Left kidney (tissue), 2 donors: Measurements from ENCODE around the gene RNF44. TPM values are rescaled to one million over a fixed set of nuclear protein-coding genes. Genes with fewer than 3 reads are reported as not detected.
"Not testable (repeated sequence)": the region's sequence is repeated elsewhere in the genome, so short reads cannot be mapped to it uniquely, and the experiment has no call there.

Experiments used
- DNase-seq: peaks from one replicate; pipeline ENCODE4 v3.0.0-alpha.2; 2013
- polyA plus RNA-seq: library from polyadenylated mRNA; unstranded; fragments of 120-200 nt; gene quantifications from one replicate; pipeline ENCODE4 v1.2.1, GENCODE V29; 2013; ENCODE audit not compliant: insufficient read length

Gene RNF44
- polyA plus RNA-seq, 1 donor: 51.1 TPM

GRCh38 chr5:176553260-176554085, 16.3 kb upstream of the RNF44 start:
- no peak for DNase-seq

GRCh38 chr5:176552332-176552869, 15.2 kb upstream of the RNF44 start:
- no peak for DNase-seq

GRCh38 chr5:176550937-176551336, 13.7 kb upstream of the RNF44 start:
- DNase-seq: not testable (repeated sequence)

- no peak for DNase-seq
Measured at GRCh38 chr5:176550275-176550831, 13.2 kb upstream of the RNF44 start.

GRCh38 chr5:176549871-176550270, 12.7 kb upstream of the RNF44 start:
- no peak for DNase-seq

- no peak for DNase-seq
Measured at GRCh38 chr5:176548967-176549444, 11.8 kb upstream of the RNF44 start, which contains the start of gene CDHR2. Gene CDHR2 (plus strand): TSS chr5:176549342. CDS start chr5:176565353, 16,011 bp downstream.

- DNase-seq: no peak
Measured at GRCh38 chr5:176547802-176548201, 10.6 kb upstream of the RNF44 start.

GRCh38 chr5:176545737-176546509, 8.7 kb upstream of the RNF44 start:
- DNase-seq: no peak

- DNase-seq: no peak
Measured at GRCh38 chr5:176545388-176545736, 8.2 kb upstream of the RNF44 start.

- peak; percentile 60 for DNase-seq
Measured at GRCh38 chr5:176543428-176544182, 6.4 kb upstream of the RNF44 start.

GRCh38 chr5:176542596-176543427, 5.6 kb upstream of the RNF44 start:
- DNase-seq: no peak

GRCh38 chr5:176542135-176542595, 5.0 kb upstream of the RNF44 start:
- DNase-seq: no peak

GRCh38 chr5:176541338-176542134, 4.3 kb upstream of the RNF44 start:
- DNase-seq: no peak

GRCh38 chr5:176540956-176541337, 3.7 kb upstream of the RNF44 start:
- no peak for DNase-seq

GRCh38 chr5:176540476-176540899, 3.3 kb upstream of the RNF44 start:
- DNase-seq: no peak

GRCh38 chr5:176538989-176539384, 1.8 kb upstream of the RNF44 start:
- DNase-seq: no peak

GRCh38 chr5:176538230-176538988, 1.2 kb upstream of the RNF44 start:
- DNase-seq: no peak

- peak; percentile 98 for DNase-seq
Measured at GRCh38 chr5:176537554-176538229, 490 bp upstream of the RNF44 start.
